RWPE1 (cell line): ENCODE data around the gene BSG.
A peak's percentile ranks its signal among the peaks of the same experiment; 100 is the strongest.
"Not testable (repeated sequence)": the region's sequence is repeated elsewhere in the genome, so short reads cannot be mapped to it uniquely, and the experiment has no call there.

Experiments used
- CTCF ChIA-PET: fragments of 350-600 bp; sonication (Branson Sonifier 250); formaldehyde crosslinking; extraction: SDS; loops from one replicate; lab custom pipeline; 2021; lab: Yijun Ruan, JAX
- POLR2A ChIA-PET: fragments of 400-600 bp; formaldehyde crosslinking; extraction: SDS; loops from one replicate; lab custom pipeline; 2020; ENCODE audit warnings: antibody characterized with exemption; ENCODE audit not compliant: low non-redundant PET; lab: Yijun Ruan, JAX
- DNase-seq: peaks from one replicate; pipeline ENCODE4 v3.0.0; 2012; ENCODE audit warnings: low spot score
- H3K27ac ChIP-seq: fragments of 450-650 bp; 2 replicates; pipeline ENCODE4 v1.5.1; 2017
- TF ChIP-seq, protein P1 (sequence below): fragments of 450-650 bp; conservative IDR thresholded peaks from 2 replicates; pipeline ENCODE4 v1.5.1; 2017; ENCODE audit warnings: low read depth, mild to moderate bottlenecking

Gene BSG

DNA sequence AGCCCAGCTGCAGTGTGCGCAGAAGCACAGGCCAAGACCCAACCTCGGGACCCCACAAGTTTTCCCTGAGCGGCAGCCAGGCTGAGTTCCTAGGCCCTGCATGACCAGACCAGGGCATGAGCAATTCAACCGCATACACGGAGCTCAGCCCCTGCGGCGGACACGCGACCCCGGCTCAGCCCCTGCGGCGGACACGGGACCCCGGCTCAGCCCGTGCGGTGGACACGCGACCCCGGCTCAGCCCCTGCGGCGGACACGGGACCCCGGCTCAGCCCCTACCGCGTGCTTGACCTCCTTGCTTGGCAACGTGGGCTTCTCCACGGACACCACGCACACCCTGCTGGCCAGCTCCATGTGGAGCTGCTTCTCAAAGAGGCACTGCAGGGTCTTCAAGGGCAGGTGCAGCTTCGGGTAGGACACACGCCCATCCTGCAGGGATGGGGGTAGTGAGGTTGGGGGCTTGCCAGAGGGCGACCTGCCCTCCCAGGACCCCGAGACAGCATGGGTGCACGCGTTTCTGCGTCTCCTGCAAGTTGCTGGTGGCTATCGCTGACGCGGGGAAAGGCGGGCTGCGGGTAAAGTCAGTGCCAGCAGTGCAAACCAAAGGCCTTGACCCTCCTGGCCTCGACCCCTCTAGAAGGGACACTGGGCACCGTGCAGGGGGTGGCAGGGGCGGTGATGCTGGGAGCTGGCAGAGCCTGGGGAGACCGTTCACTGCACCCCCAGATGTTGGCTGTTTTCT, 51.0 kb downstream of the BSG start:
- ChIA-PET POLR2A (no interaction called here), CTCF (no interaction called here)
- DNase-seq: no peak
- peak overlapping the region; percentile 14 for H3K27ac ChIP-seq
- TF ChIP-seq, protein P1, sequence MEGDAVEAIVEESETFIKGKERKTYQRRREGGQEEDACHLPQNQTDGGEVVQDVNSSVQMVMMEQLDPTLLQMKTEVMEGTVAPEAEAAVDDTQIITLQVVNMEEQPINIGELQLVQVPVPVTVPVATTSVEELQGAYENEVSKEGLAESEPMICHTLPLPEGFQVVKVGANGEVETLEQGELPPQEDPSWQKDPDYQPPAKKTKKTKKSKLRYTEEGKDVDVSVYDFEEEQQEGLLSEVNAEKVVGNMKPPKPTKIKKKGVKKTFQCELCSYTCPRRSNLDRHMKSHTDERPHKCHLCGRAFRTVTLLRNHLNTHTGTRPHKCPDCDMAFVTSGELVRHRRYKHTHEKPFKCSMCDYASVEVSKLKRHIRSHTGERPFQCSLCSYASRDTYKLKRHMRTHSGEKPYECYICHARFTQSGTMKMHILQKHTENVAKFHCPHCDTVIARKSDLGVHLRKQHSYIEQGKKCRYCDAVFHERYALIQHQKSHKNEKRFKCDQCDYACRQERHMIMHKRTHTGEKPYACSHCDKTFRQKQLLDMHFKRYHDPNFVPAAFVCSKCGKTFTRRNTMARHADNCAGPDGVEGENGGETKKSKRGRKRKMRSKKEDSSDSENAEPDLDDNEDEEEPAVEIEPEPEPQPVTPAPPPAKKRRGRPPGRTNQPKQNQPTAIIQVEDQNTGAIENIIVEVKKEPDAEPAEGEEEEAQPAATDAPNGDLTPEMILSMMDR: no peak

DNA sequence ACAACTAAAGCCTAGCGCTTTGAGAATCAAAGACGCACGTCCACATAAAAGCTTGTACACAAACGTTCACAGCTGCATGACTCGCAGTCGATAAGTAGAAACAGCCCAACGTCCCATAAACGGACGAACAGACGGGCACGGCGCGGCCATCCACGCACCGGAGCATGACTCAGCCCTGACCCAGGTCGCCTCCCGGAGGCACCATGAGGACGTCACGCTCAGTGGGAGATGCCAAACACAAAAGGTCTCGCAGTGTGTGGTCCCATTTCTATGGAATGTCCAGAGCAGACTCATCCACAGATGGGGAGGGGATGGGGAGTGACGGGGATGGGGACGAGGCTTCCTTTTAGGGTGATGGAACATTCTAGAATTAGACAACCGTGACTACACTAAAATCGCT, 51.6 kb downstream of the BSG start:
- ChIA-PET POLR2A (no interaction called here), CTCF (no interaction called here)
- DNase-seq: no peak
- TF ChIP-seq, protein P1: no peak
- peak overlapping the region; percentile 14 for H3K27ac ChIP-seq

DNA sequence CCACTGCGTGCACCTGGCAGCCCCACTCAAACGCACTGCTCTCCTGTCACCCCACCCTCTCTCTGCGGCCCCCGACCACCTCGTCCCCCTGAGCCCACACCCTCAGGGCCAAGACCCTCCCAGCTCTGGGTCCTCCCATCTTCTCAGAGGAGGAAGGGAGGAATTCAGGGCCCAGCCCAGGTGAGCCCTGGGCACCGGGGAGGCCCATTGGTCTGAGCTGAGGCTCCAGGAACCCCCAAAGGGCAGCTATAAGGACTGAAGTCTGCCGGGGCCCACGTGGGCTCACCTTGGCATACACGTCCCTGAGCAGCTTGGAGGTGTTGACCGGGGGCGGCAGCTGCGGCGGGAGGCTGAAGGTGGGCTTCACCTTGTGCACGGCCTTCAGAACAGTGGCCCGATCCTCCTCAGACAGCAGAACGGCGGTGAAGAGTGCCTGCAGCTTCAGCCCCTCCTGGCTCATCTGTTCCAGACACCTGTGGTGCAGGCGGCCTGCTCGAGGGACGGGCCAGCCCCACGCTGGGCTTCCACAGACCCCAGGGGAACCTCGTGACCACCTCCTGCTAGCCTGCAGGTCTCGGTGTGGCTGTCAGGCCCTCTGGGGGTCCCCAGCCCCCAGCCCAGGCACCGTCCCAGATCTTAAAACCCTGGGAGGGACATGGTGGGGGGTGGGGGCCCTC, 52.2 kb downstream of the BSG start:
- ChIA-PET POLR2A (no interaction called here), CTCF (no interaction called here)
- H3K27ac ChIP-seq: peak overlapping the region; percentile 14
- TF ChIP-seq, protein P1: no peak
- no peak for DNase-seq

DNA sequence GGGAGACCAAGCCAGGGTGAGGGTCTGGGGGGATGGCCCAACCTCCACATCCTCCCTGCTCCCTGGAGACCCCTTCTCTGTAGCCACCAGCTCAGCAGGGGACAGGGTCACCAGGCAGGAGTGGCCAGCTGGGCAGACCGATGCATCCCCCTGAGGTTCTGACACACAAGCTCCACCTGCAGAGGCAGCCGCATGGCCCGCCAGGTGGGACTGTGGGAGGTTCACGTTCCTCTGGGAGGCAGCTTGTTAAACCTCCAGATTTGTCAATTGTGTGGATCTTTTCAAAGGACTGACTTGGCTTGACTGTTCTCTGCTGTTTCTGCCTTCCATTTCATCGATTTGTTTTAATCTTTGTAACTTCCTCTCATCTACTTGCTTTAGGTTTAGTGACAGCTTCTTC, 52.9 kb downstream of the BSG start:
- ChIA-PET CTCF (interaction anchor here (0.6 kb wide), 1 partner anchor 9 kb away, joined by 3 read pairs; no protein-coding TSS in a partner anchor), POLR2A (no interaction called here)
- peak overlapping the region; percentile 14 for H3K27ac ChIP-seq
- DNase-seq: no peak
- TF ChIP-seq, protein P1: no peak

DNA sequence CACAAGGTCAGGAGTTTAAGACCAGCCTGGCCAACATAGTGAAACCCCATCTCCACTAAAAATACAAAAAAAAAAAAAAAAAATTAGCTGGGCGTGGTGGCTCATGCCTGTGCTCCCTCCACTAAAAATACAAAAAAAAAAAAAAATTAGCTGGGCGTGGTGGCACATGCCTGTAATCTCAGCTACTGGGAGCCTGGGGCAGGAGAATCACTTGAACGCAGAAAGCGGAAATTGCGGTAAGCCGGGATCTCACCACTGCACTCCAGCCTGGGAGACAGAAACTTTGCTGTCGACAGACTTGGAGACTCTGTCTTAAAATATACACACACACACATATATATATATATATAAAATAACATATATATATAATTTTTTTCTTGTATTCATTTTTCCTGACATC, 54.2 kb downstream of the BSG start:
- DNase-seq, CTCF ChIA-PET, POLR2A ChIA-PET: not testable (repeated sequence)
- peak overlapping the region; percentile 38 for H3K27ac ChIP-seq

DNA sequence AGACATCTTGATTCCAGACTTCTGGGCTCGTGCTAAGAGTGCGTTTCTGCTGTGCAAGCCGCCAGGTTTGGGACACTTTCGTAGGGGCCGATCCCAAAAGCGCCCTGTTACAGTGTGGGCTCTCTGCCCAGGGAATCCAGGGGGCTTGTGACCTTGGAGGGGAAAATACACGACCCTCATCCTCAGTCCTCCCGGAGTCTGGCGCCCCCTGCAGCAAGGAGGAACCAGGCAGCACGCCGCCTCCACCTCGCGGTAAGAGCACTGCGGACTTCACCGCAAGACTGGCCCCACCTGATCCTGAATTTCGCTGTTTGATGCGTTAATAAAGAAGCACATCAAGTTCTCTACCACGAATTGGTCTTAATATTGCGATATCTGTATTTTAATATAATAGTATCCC, 55.8 kb downstream of the BSG start:
- no peak overlapping the region for H3K27ac ChIP-seq
- DNase-seq: no peak
- ChIA-PET CTCF (interaction anchor here (0.9 kb wide), 1 partner anchor 36 kb away, joined by 3 read pairs; no protein-coding TSS in a partner anchor), POLR2A (no interaction called here)
- TF ChIP-seq, protein P1: no peak; the same call in 1 of the 2 replicates

DNA sequence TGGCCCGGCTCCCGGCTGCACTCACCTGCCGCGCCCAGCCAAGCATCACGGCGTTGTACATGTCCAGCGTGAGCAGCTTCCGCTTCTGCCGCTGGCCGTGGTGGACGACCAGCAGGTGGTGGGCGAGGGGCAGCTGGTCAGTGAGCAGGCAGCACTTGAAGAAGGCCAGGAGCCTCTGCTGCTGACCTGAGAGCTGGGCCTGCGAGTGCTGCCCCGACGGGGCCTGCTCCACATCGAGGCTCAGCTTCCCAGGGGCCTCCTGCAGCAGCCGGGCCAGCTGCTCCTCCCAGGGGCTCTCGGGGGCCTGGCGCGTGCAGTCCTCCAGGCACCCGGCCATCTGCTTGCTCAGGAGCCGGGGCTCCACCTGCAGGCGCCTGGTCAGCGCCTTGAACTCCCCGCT, 57.1 kb downstream of the BSG start:
- H3K27ac ChIP-seq: peak overlapping the region; percentile 7; the same call in 1 of the 2 replicates
- DNase-seq, POLR2A ChIA-PET: not testable (repeated sequence)
- CTCF ChIA-PET: interaction anchor here (0.5 kb wide), 1 partner anchor 44 kb away, joined by 3 read pairs; no protein-coding TSS in a partner anchor
